B cell (primary cell): Measurements from ENCODE around the gene ANTXRL. TPM values are rescaled to one million over a fixed set of nuclear protein-coding genes. Genes with fewer than 3 reads are reported as not detected.

Experiments used
- ATAC-seq: fragments of 200-7000 bp; cut with Tn5 transposase; one replicate; pipeline ENCODE4 v1.10.0; 2021; ENCODE audit warnings: low read depth, mild to moderate bottlenecking, moderate number of reproducible peaks, moderate library complexity
- CTCF ChIA-PET: fragments of 350-600 bp; sonication (Branson Sonifier 250); formaldehyde crosslinking; loops from one replicate; lab custom pipeline; 2021; ENCODE audit warnings: antibody characterized with exemption, inconsistent platforms; lab: Charles Lee
- POLR2A ChIA-PET: fragments of 350-600 bp; sonication (Branson Sonifier 250); formaldehyde crosslinking; loops from one replicate; lab custom pipeline; 2021; ENCODE audit warnings: antibody characterized with exemption; lab: Charles Lee
- DNase-seq: peaks from one replicate; pipeline ENCODE4 v3.0.0; 2013
- H2AFZ ChIP-seq: 2 replicates; pipeline ENCODE4 v1.6.1; 2012; ENCODE audit warnings: mild to moderate bottlenecking, low read depth, low read length; ENCODE audit not compliant: insufficient read depth, poor library complexity, severe bottlenecking
- H3K27ac ChIP-seq, 2 donors: 1 replicate in 1 of 2; 2 replicates in 1 of 2; pipeline ENCODE4 v1.5.1; 2012 to 2013; ENCODE audit warnings: low read length in 2 of 2, mild to moderate bottlenecking in 2 of 2, moderate library complexity in 1 of 2
- H3K27me3 ChIP-seq, 4 experiments: fragments of 200-600 bp in 1 of 4; sonication (generic) in 1 of 4; replicated peaks in 1 of 4; 1 replicate in 2 of 4; 2 replicates in 2 of 4; pipeline versions ENCODE4 v1.6.1 to v1.7.0; 2013 to 2016; ENCODE audit warnings: low read length in 3 of 4, mild to moderate bottlenecking in 2 of 4, mixed read lengths in 1 of 4, moderate library complexity in 1 of 4; ENCODE audit not compliant: insufficient read depth in 4 of 4, control insufficient read depth in 3 of 4; ENCODE audit errors: control extremely low read depth in 1 of 4
- H3K36me3 ChIP-seq, 2 experiments: replicated peaks in 1 of 2; 1 replicate in 1 of 2; 2 replicates in 1 of 2; pipeline versions ENCODE4 v1.6.1 to v1.7.1; 2013; ENCODE audit warnings: low read length in 1 of 2; ENCODE audit not compliant: insufficient read depth in 2 of 2, control insufficient read depth in 1 of 2; ENCODE audit errors: control extremely low read depth in 1 of 2, extremely low read depth in 1 of 2
- H3K4me1 ChIP-seq, 2 donors: fragments of 200-600 bp in 1 of 2; sonication (generic) in 1 of 2; 1 replicate in 1 of 2; 2 replicates in 1 of 2; pipeline versions ENCODE4 v1.5.1 to v1.6.1; 2013 to 2017; ENCODE audit warnings: low read length in 2 of 2; ENCODE audit not compliant: control insufficient read depth in 2 of 2, insufficient read depth in 2 of 2
- H3K4me2 ChIP-seq: replicated peaks from 2 replicates; pipeline ENCODE3; 2012; ENCODE audit warnings: mild to moderate bottlenecking, low read depth, low read length; ENCODE audit not compliant: poor library complexity, severe bottlenecking
- H3K4me3 ChIP-seq, 5 experiments: fragments of 200-600 bp in 1 of 5; sonication (generic) in 1 of 5; 1 replicate in 3 of 5; 2 replicates in 2 of 5; pipeline versions ENCODE4 v1.5.1 to v1.7.0; 2011 to 2016; ENCODE audit warnings: low read length in 4 of 5, mild to moderate bottlenecking in 4 of 5, low read depth in 2 of 5, control low read depth in 1 of 5, moderate library complexity in 1 of 5; ENCODE audit not compliant: insufficient read depth in 1 of 5; ENCODE audit errors: control extremely low read depth in 1 of 5, extremely low read depth in 1 of 5
- H3K79me2 ChIP-seq: fragments of 200-600 bp; sonication (generic); one replicate; pipeline ENCODE4 v1.6.0; 2016; ENCODE audit warnings: low read length; ENCODE audit not compliant: control insufficient read depth, insufficient read depth
- H3K9ac ChIP-seq: fragments of 200-600 bp; sonication (generic); 2 replicates; pipeline ENCODE4 v1.6.1; 2017; ENCODE audit warnings: mild to moderate bottlenecking, low read length, moderate library complexity
- H3K9me3 ChIP-seq, 3 donors: one replicate each; pipeline versions ENCODE4 v1.6.1 to v1.7.1; 2013; ENCODE audit warnings: low read length in 2 of 3; ENCODE audit not compliant: control insufficient read depth in 2 of 3, insufficient read depth in 1 of 3; ENCODE audit errors: control extremely low read depth in 1 of 3
- H4K20me1 ChIP-seq: 2 replicates; pipeline ENCODE4 v1.6.0; 2012; ENCODE audit warnings: mild to moderate bottlenecking, low read length; ENCODE audit not compliant: insufficient read depth, control insufficient read depth, poor library complexity, severe bottlenecking
- H3K27ac Mint-ChIP-seq: one replicate; pipeline ENCODE4 v1.8.0; 2021; ENCODE audit warnings: mixed read lengths
- H3K27me3 Mint-ChIP-seq: one replicate; pipeline ENCODE4 v1.8.0; 2021; ENCODE audit warnings: mixed read lengths
- H3K4me1 Mint-ChIP-seq: one replicate; pipeline ENCODE4 v1.8.0; 2021; ENCODE audit warnings: mixed read lengths
- H3K4me3 Mint-ChIP-seq: one replicate; pipeline ENCODE4 v1.8.0; 2021; ENCODE audit warnings: mixed read lengths
- H3K9me3 Mint-ChIP-seq: one replicate; pipeline ENCODE4 v1.8.0; 2022; ENCODE audit warnings: mixed read lengths; ENCODE audit not compliant: insufficient read depth
- CTCF ChIP-seq: fragments of 200-600 bp; IDR thresholded peaks from one replicate; pipeline ENCODE4 v1.8.0; 2022; ENCODE audit warnings: antibody characterized with exemption, mild to moderate bottlenecking
- EZH2 ChIP-seq: IDR thresholded peaks from 2 replicates; pipeline ENCODE4 v1.6.1; 2012; ENCODE audit warnings: borderline replicate concordance, low read depth, mild to moderate bottlenecking, moderate library complexity, low read length; ENCODE audit not compliant: insufficient read depth, poor library complexity, severe bottlenecking
- WGBS: methylation state at CpG from one replicate; pipeline ENCODE4 v1.1.5; 2013; ENCODE audit warnings: missing lambda C conversion rate; ENCODE audit not compliant: insufficient coverage; 5-methylcytosine and 5-hydroxymethylcytosine counted together
- intact Hi-C: fragments of 100-400 bp; cut with micrococcal nuclease; formaldehyde crosslinking; loops from one replicate; pipeline ENCODE4 v1.10.0; 2022
- polyA plus RNA-seq: library from polyadenylated mRNA; depleted of rRNA; stranded (reverse); fragments of >200 nt; gene quantifications from 2 replicates; pipeline ENCODE4 v1.2.3, GENCODE V29; 2012
- total RNA-seq, 2 donors: library from RNA; stranded (reverse); fragments of 120-200 nt in 1 of 2; gene quantifications; 1 replicate in 1 of 2; 2 replicates in 1 of 2; pipeline versions ENCODE4 v1.2.3 to v1.2.4, GENCODE V29; 2013 to 2022

The ANTXRL gene
- total and polyA plus RNA-seq, 2 donors (not counting 1 experiment from before 2014, with no cell fraction given): not detected

- Histone ChIP-seq H3K4me1 (peaks cover under 1 to 2% of the 10 kb centered on the region in 2 donors), H3K4me3 (no peak overlapping the region), H4K20me1 (no peaks in the 10 kb centered on the region), H3K27me3 (peaks cover 0 to 7% (median 3%) of the 10 kb centered on the region in 4 experiments), H3K79me2 (no peaks in the 10 kb centered on the region), H3K9ac (no peak overlapping the region), H2AFZ (no peak overlapping the region), H3K36me3 (no peaks in the 10 kb centered on the region), H3K27ac (no peak overlapping the region), H3K4me2 (no peak overlapping the region), H3K9me3 (no peaks in the 10 kb centered on the region)
- intact Hi-C loops: no loop called here
- DNase-seq: no peak
- Mint-ChIP-seq H3K27me3 (peaks cover 48% of the 10 kb centered on the region), H3K9me3 (no peaks in the 10 kb centered on the region), H3K27ac (no peak overlapping the region), H3K4me3 (no peak overlapping the region), H3K4me1 (no peaks in the 10 kb centered on the region)
- TF ChIP-seq EZH2: no peak
- no peak for TF ChIP-seq CTCF
- no peak for ATAC-seq
- ChIA-PET POLR2A (no interaction called here), CTCF (no interaction called here)
- 99% methylated on average over 8 of the region's 15 CpGs for WGBS
Measured at GRCh38 chr10:46290101-46290886, 3.5 kb downstream of the ANTXRL start.

GRCh38 chr10:46291817-46292572 is 5.2 kb downstream of the ANTXRL start:
- Histone ChIP-seq H3K4me2 (no peak overlapping the region), H3K4me1 (no peaks in the 10 kb centered on the region), H4K20me1 (no peaks in the 10 kb centered on the region), H3K27me3 (peaks cover 0 to 2% (median under 1%) of the 10 kb centered on the region in 4 experiments), H3K4me3 (no peak overlapping the region), H3K27ac (no peak overlapping the region), H3K79me2 (no peaks in the 10 kb centered on the region), H2AFZ (no peak overlapping the region), H3K9ac (no peak overlapping the region), H3K36me3 (no peaks in the 10 kb centered on the region), H3K9me3 (peaks cover 0 to 2% (median 0%) of the 10 kb centered on the region in 3 donors)
- no peaks in the 10 kb centered on the region for H3K4me1 Mint-ChIP-seq
- POLR2A ChIA-PET: no interaction called here
- peaks cover 40% of the 10 kb centered on the region for H3K27me3 Mint-ChIP-seq
- intact Hi-C loops: no loop called here
- no peak overlapping the region for H3K27ac Mint-ChIP-seq
- TF ChIP-seq CTCF (no peak), EZH2 (no peak)
- H3K9me3 Mint-ChIP-seq: no peaks in the 10 kb centered on the region
- no peak overlapping the region for H3K4me3 Mint-ChIP-seq
- WGBS: 91% methylated on average over 9 of the region's 10 CpGs
- ATAC-seq: no peak
- CTCF ChIA-PET: no interaction called here
- DNase-seq: no peak
